K562 (cell line): ENCODE data around the gene CYP2W1. TPM values are rescaled to one million over a fixed set of nuclear protein-coding genes. Genes with fewer than 3 reads are reported as not detected.
A peak's percentile ranks its signal among the peaks of the same experiment; 100 is the strongest.

Source experiments
- ATAC-seq: fragments of 200-7000 bp; cut with Tn5 transposase; 3 replicates; pipeline ENCODE4 v1.9.1; 2020; ENCODE audit warnings: moderate library complexity
- BruUV-seq: library from RNA; stranded (reverse); fragments of 400-500 nt; replicated peaks from 2 replicates; lab custom pipeline; 2021; lab: Mats Ljungman, UMichigan
- CTCF ChIA-PET: fragments of 300-600 bp; formaldehyde crosslinking; extraction: SDS; loops from one replicate; lab custom pipeline; 2021; ENCODE audit warnings: low intra/inter-chr PET ratio; lab: Yijun Ruan, JAX
- POLR2A ChIA-PET: fragments of 300-600, 350-650 bp; sonication (Branson Sonifier 250); formaldehyde crosslinking; extraction: SDS; loops from one replicate; lab custom pipeline; 2021; ENCODE audit warnings: antibody characterized with exemption, inconsistent platforms; lab: Yijun Ruan, JAX
- DNase-seq, 4 experiments: peaks; one replicate each; pipeline versions ENCODE4 v3.0.0 to v3.0.0-alpha.2; 2011 to 2018; ENCODE audit warnings: low spot score in 3 of 4, mixed read lengths in 3 of 4; ENCODE audit errors: extremely low read depth in 1 of 4
- FAIRE-seq: peaks from 2 replicates; lab custom pipeline; 2011; peaks lifted over from hg19 to GRCh38; lab: Jason Lieb, UNC
- H2AFZ ChIP-seq: 2 replicates; pipeline ENCODE4 v1.6.0; 2011; ENCODE audit warnings: low read depth, low read length, control low read depth, inconsistent platforms
- H3K27ac ChIP-seq: fragments of 200-600 bp; 3 replicates; pipeline ENCODE4 v1.8.0; 2011; ENCODE audit warnings: low read depth, mild to moderate bottlenecking, control low read depth, inconsistent platforms, low read length, moderate library complexity, mixed read lengths; ENCODE audit errors: extremely low read depth
- H3K27me3 ChIP-seq, 2 experiments: fragments of 300-600 bp in 1 of 2; 2 replicates in 1 of 2; 3 replicates in 1 of 2; pipeline versions ENCODE4 v1.6.0 to v1.8.0; 2011; ENCODE audit warnings: inconsistent platforms in 2 of 2, low read length in 2 of 2, mild to moderate bottlenecking in 1 of 2, mixed read lengths in 1 of 2, moderate library complexity in 1 of 2; ENCODE audit not compliant: control insufficient read depth in 2 of 2, insufficient read depth in 2 of 2
- H3K36me3 ChIP-seq: fragments of 300-600 bp; 3 replicates; pipeline ENCODE4 v1.8.0; 2011; ENCODE audit warnings: mild to moderate bottlenecking, low read length, inconsistent platforms; ENCODE audit not compliant: control insufficient read depth, insufficient read depth
- H3K4me1 ChIP-seq, 2 experiments: fragments of 200-600 bp in 1 of 2; replicated peaks in 1 of 2; 2 replicates in 1 of 2; 3 replicates in 1 of 2; pipeline versions ENCODE4 v1.5.1 to v1.8.0; 2011; ENCODE audit warnings: inconsistent platforms in 2 of 2, low read length in 2 of 2, mild to moderate bottlenecking in 1 of 2, mixed read lengths in 1 of 2, moderate library complexity in 1 of 2; ENCODE audit not compliant: control insufficient read depth in 2 of 2, insufficient read depth in 2 of 2
- H3K4me2 ChIP-seq: 2 replicates; pipeline ENCODE4 v1.6.1; 2011; ENCODE audit warnings: low read length, control low read depth, inconsistent platforms, mixed read lengths; ENCODE audit not compliant: insufficient read depth
- H3K4me3 ChIP-seq: fragments of 200-600 bp; sonication (generic), shearing (Covaris generic); 2 replicates; pipeline ENCODE4 v1.5.1; 2016; ENCODE audit warnings: control low read depth, inconsistent platforms
- H3K79me2 ChIP-seq: fragments of 200-600 bp; 3 replicates; pipeline ENCODE4 v1.8.0; 2011; ENCODE audit warnings: low read length, inconsistent platforms; ENCODE audit not compliant: control insufficient read depth, insufficient read depth
- H3K9ac ChIP-seq, 2 experiments: 2 replicates each; pipeline versions ENCODE4 v1.6.0 to v1.6.1; 2011; ENCODE audit warnings: low read depth in 2 of 2, low read length in 2 of 2, control low read depth in 1 of 2, inconsistent platforms in 1 of 2, mild to moderate bottlenecking in 1 of 2, mixed read lengths in 1 of 2; ENCODE audit not compliant: insufficient read depth in 1 of 2
- H3K9me1 ChIP-seq: one replicate; pipeline ENCODE4 v1.6.0; 2011; ENCODE audit warnings: inconsistent platforms, mild to moderate bottlenecking, low read length, moderate library complexity; ENCODE audit not compliant: control insufficient read depth, insufficient read depth
- H3K9me3 ChIP-seq: replicated peaks from 2 replicates; pipeline ENCODE4 v1.5.1; 2011; ENCODE audit warnings: low read depth, low read length, inconsistent platforms; ENCODE audit not compliant: control insufficient read depth, insufficient read depth
- H4K20me1 ChIP-seq: replicated peaks from 2 replicates; pipeline ENCODE4 v1.6.1; 2011; ENCODE audit warnings: low read length, inconsistent platforms, mixed read lengths; ENCODE audit not compliant: control insufficient read depth, insufficient read depth
- GTF2F1 ChIP-seq: IDR thresholded peaks from 2 replicates; pipeline ENCODE4 v1.6.1; 2011; ENCODE audit warnings: low read depth, low read length, improper control_type of control experiment
- HNRNPK ChIP-seq: fragments of 200-400 bp; formaldehyde crosslinking; IDR thresholded peaks from one replicate; pipeline ENCODE4 v1.6.1; 2018; ENCODE audit warnings: mild to moderate bottlenecking, low read depth, low read length; ENCODE audit not compliant: poor library complexity, severe bottlenecking
- KDM2B ChIP-seq: fragments of 250-450 bp; sonication (Bioruptor Pico); IDR thresholded peaks from 2 replicates; pipeline ENCODE4 v1.8.0; 2021; ENCODE audit warnings: mild to moderate bottlenecking, moderate library complexity
- TAF15 ChIP-seq: fragments of 200-400 bp; formaldehyde crosslinking; IDR thresholded peaks from 2 replicates; pipeline ENCODE4 v1.6.1; 2017; ENCODE audit warnings: mild to moderate bottlenecking, low read depth, low read length, moderate library complexity
- THRAP3 ChIP-seq: fragments of 450-650 bp; IDR thresholded peaks from 2 replicates; pipeline ENCODE4 v1.6.1; 2016; ENCODE audit warnings: mild to moderate bottlenecking, inconsistent platforms, borderline replicate concordance
- ZNF318 ChIP-seq, 2 experiments: fragments of 450-650 bp; IDR thresholded peaks; 2 replicates each; pipeline ENCODE4 v1.6.1; 2016; ENCODE audit warnings: mild to moderate bottlenecking in 2 of 2, borderline replicate concordance in 1 of 2, low read depth in 1 of 2, moderate library complexity in 1 of 2
- ZNF77 ChIP-seq: fragments of 250-450 bp; sonication (Bioruptor Pico); IDR thresholded peaks from 2 replicates; pipeline ENCODE4 v1.5.0; 2020
- WGBS: fragments of 100-300 bp; shearing (Covaris generic); methylation state at CpG from one replicate; pipeline ENCODE4 v1.1.6; 2016; ENCODE audit warnings: low coverage, mixed read lengths; ENCODE audit not compliant: insufficient coverage; ENCODE audit errors: missing lambda C conversion rate; 5-methylcytosine and 5-hydroxymethylcytosine counted together
- in situ Hi-C: fragments of 300-500 bp; cut with MboI; formaldehyde crosslinking; loops from 4 replicates; pipeline ENCODE4 v1.15.0; 2018; ENCODE audit warnings: inconsistent platforms, mixed read lengths
- intact Hi-C: fragments of 100-400 bp; cut with micrococcal nuclease; formaldehyde crosslinking; loops from 2 replicates; pipeline ENCODE4 v1.14.2; 2022
- polyA plus RNA-seq, 8 experiments: library from polyadenylated mRNA; depleted of rRNA in 4 of 8; stranded (reverse) in 5 of 8; unstranded in 3 of 8; fragments of >200 nt; fragmentation: Nextera tagmentation in 2 of 8; fragmentation: Illumina TruSeq in 1 of 8; extraction: Ambion mirVana in 2 of 8; extraction: Trizol in 1 of 8; gene quantifications; 2 replicates each; pipeline versions ENCODE4 v1.2.1 to v1.2.3, GENCODE V29; 2011 to 2014; ENCODE audit warnings: inconsistent platforms in 1 of 8, missing spikeins in 1 of 8
- total RNA-seq, 7 experiments: library from RNA; depleted of rRNA in 6 of 7; stranded (reverse); fragments of >200 nt in 6 of 7; fragmentation: Illumina TruSeq in 2 of 7; extraction: Trizol in 2 of 7; gene quantifications; 2 replicates each; pipeline versions ENCODE4 v1.2.1 to v1.2.3, GENCODE V29; 2011 to 2021; ENCODE audit warnings: low replicate concordance in 1 of 7
- TF ChIP-seq, protein P1 (sequence below): sonication (generic); formaldehyde crosslinking; IDR thresholded peaks from 2 replicates; pipeline ENCODE4 v1.5.0; 2020; ENCODE audit warnings: missing genetic modification reagents
- TF ChIP-seq, protein P2 (sequence below): sonication (generic); formaldehyde crosslinking; IDR thresholded peaks from 2 replicates; pipeline ENCODE4 v1.8.1; 2023; ENCODE audit warnings: mild to moderate bottlenecking, missing genetic modification reagents
- TF ChIP-seq, protein P3 (sequence below): fragments of 250-450 bp; sonication (Bioruptor Pico); IDR thresholded peaks from 2 replicates; pipeline ENCODE4 v1.8.0; 2021; ENCODE audit warnings: moderate library complexity, mild to moderate bottlenecking, inconsistent platforms

CYP2W1 gene
- total and polyA plus RNA-seq, 9 of the 15 experiments (the other 6 are each of a cell fraction or from before 2014, with no cell fraction given), result not detected

DNA sequence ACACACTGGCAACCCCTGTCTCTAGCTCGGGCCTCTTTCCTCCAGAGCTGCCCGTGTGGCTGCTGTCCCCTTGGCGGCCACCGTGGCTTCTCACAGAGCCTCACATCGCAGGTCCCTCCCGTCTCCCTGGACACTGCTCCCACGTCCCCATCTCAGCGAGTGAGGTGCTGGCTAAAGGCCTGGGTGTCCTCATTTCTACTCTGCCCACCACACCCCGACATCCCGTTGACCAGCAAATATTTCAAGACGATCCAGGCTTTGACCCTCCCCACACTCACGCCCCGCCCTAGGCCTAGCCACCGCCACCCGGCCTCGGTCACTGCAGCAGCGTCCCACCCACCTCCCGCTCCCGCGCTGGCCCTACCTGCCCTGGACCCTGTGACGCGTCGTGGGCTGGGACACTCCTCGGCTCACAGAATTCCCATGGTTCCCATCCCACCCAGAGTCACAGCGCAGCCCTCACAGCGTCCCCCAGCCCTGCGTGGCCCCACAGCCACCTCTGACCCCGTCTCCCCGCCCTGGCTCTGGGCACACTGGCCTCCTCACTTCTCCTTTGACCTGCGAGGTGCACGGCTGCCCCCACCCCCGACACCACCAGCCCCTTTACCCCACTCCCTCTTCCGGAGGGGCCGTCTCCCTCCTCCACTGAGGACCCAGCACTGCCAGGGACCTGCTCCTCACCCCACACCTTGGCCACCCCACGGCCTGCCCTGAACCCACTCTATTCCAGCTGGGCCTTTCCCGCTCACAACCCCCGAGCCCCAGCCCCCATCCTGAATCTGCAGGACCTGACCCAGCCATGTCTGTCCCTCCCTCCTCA, 35.4 kb upstream of the CYP2W1 start:
- Histone ChIP-seq H3K27me3 (peaks cover 28 to 53% of the 10 kb centered on the region in 2 experiments), H3K79me2 (no peaks in the 10 kb centered on the region), H3K4me2 (no peak overlapping the region), H2AFZ (no peak overlapping the region), H3K4me1 (peaks cover 0 to 32% of the 10 kb centered on the region in 2 experiments; a peak in 2 of 5 replicates), H3K4me3 (no peak overlapping the region), H4K20me1 (0 out of 2 replicates have a peak, but pooled peaks cover 7% of the 10 kb centered on the region), H3K9ac (no peak overlapping the region), H3K9me3 (no peaks in the 10 kb centered on the region), H3K36me3 (no peaks in the 10 kb centered on the region), H3K27ac (no peak overlapping the region), H3K9me1 (no peaks in the 10 kb centered on the region)
- FAIRE-seq (no peak), DNase-seq (no peak), ATAC-seq (peak; percentile 58)
- BruUV-seq, result no TSS peak
- in situ Hi-C loops (no loop called here), intact Hi-C loops (no loop called here)
- 12% methylated on average over 26 of the region's 37 CpGs for WGBS
- ChIA-PET POLR2A (interaction anchor here (1.0 kb wide), 2 partner anchors 17 kb away, joined by 3 to 4 read pairs; no protein-coding TSS in a partner anchor), CTCF (no interaction called here)
- TF ChIP-seq HNRNPK (no peak), GTF2F1 (no peak), TAF15 (no peak), THRAP3 (no peak), KDM2B (CRISPR knock-in tag) (no peak), ZNF318 (IDR thresholded peaks at IDR 0.05; ENCODE audit: borderline replicate concordance in 1 of 2, low read depth in 1 of 2) (no peak), ZNF77 (CRISPR knock-in tag) (no peak)
- TF ChIP-seq, protein P1, sequence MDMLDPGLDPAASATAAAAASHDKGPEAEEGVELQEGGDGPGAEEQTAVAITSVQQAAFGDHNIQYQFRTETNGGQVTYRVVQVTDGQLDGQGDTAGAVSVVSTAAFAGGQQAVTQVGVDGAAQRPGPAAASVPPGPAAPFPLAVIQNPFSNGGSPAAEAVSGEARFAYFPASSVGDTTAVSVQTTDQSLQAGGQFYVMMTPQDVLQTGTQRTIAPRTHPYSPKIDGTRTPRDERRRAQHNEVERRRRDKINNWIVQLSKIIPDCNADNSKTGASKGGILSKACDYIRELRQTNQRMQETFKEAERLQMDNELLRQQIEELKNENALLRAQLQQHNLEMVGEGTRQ (CRISPR knock-in tag), result no peak
- TF ChIP-seq, protein P2, sequence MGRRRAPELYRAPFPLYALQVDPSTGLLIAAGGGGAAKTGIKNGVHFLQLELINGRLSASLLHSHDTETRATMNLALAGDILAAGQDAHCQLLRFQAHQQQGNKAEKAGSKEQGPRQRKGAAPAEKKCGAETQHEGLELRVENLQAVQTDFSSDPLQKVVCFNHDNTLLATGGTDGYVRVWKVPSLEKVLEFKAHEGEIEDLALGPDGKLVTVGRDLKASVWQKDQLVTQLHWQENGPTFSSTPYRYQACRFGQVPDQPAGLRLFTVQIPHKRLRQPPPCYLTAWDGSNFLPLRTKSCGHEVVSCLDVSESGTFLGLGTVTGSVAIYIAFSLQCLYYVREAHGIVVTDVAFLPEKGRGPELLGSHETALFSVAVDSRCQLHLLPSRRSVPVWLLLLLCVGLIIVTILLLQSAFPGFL (CRISPR knock-in tag), result no peak
- TF ChIP-seq, protein P3, sequence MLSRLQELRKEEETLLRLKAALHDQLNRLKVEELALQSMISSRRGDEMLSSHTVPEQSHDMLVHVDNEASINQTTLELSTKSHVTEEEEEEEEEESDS (CRISPR knock-in tag), result no peak
